HL-60 (cell line): ENCODE results near the gene CPPED1.
A peak's percentile ranks its signal among the peaks of the same experiment; 100 is the strongest.

Experiments used
- DNase-seq, 2 experiments: peaks; one replicate each; pipeline ENCODE4 v3.0.0-alpha.2; 2010 to 2020; ENCODE audit warnings: low read depth in 1 of 2, low spot score in 1 of 2
- H3K27ac ChIP-seq: fragments of 250-450 bp; sonication (Bioruptor Pico); replicated peaks from 2 replicates; pipeline ENCODE4 v1.5.1; 2020; ENCODE audit warnings: mild to moderate bottlenecking, moderate library complexity
- H3K27me3 ChIP-seq: fragments of 250-450 bp; sonication (Bioruptor Pico); 2 replicates; pipeline ENCODE4 v1.5.1; 2021; ENCODE audit warnings: mild to moderate bottlenecking, moderate library complexity; ENCODE audit not compliant: insufficient read depth, poor library complexity, severe bottlenecking
- H3K4me3 ChIP-seq: replicated peaks from 2 replicates; pipeline ENCODE4 v1.5.1; 2011; ENCODE audit warnings: mild to moderate bottlenecking, control low read depth, low read length; ENCODE audit not compliant: insufficient read depth
- GABPA ChIP-seq: IDR thresholded peaks from 2 replicates; pipeline ENCODE4 v1.6.1; 2012; ENCODE audit warnings: low read depth
- POLR2AphosphoS5 ChIP-seq: IDR thresholded peaks from 2 replicates; pipeline ENCODE4 v1.6.1; 2012; ENCODE audit warnings: low read depth
- SPI1 ChIP-seq: IDR thresholded peaks from 2 replicates; pipeline ENCODE4 v1.6.1; 2012; ENCODE audit warnings: low read depth, mild to moderate bottlenecking, borderline replicate concordance
- TF ChIP-seq, protein P1 (sequence below): IDR thresholded peaks from one replicate; pipeline ENCODE4 v1.5.1; 2011; ENCODE audit warnings: low read length, control low read depth, inconsistent platforms; ENCODE audit not compliant: insufficient read depth
- TF ChIP-seq, protein P2 (sequence below): IDR thresholded peaks from 2 replicates; pipeline ENCODE4 v1.6.1; 2012; ENCODE audit warnings: low read depth; ENCODE audit not compliant: insufficient replicate concordance

CPPED1 gene

DNA sequence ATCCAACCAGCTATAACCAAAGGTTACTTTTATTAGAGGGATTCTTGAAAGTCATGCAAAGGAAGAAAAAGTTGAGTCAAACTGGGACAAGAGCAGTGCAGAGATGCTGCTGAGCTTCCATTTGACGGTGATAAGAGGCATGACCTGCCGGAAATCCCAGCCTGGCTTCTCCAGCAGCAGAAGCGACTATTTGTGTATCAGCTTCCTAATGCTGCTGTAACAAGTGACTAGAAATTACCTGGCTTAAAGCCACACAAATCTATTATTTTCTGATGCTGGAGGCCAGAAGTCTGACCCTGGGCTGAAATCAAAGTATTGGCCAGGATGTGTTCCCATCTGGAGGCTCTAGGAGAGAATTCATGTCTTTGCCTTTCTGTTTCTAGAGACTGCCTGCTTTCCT is 41.6 kb upstream of the CPPED1 start:
- H3K4me3 ChIP-seq: no peak overlapping the region
- no peak for DNase-seq
- H3K27ac ChIP-seq: no peak overlapping the region
- TF ChIP-seq GABPA (no peak), SPI1 (no peak), POLR2AphosphoS5 (no peak)
- TF ChIP-seq, protein P1, sequence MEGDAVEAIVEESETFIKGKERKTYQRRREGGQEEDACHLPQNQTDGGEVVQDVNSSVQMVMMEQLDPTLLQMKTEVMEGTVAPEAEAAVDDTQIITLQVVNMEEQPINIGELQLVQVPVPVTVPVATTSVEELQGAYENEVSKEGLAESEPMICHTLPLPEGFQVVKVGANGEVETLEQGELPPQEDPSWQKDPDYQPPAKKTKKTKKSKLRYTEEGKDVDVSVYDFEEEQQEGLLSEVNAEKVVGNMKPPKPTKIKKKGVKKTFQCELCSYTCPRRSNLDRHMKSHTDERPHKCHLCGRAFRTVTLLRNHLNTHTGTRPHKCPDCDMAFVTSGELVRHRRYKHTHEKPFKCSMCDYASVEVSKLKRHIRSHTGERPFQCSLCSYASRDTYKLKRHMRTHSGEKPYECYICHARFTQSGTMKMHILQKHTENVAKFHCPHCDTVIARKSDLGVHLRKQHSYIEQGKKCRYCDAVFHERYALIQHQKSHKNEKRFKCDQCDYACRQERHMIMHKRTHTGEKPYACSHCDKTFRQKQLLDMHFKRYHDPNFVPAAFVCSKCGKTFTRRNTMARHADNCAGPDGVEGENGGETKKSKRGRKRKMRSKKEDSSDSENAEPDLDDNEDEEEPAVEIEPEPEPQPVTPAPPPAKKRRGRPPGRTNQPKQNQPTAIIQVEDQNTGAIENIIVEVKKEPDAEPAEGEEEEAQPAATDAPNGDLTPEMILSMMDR: no peak
- TF ChIP-seq, protein P2, sequence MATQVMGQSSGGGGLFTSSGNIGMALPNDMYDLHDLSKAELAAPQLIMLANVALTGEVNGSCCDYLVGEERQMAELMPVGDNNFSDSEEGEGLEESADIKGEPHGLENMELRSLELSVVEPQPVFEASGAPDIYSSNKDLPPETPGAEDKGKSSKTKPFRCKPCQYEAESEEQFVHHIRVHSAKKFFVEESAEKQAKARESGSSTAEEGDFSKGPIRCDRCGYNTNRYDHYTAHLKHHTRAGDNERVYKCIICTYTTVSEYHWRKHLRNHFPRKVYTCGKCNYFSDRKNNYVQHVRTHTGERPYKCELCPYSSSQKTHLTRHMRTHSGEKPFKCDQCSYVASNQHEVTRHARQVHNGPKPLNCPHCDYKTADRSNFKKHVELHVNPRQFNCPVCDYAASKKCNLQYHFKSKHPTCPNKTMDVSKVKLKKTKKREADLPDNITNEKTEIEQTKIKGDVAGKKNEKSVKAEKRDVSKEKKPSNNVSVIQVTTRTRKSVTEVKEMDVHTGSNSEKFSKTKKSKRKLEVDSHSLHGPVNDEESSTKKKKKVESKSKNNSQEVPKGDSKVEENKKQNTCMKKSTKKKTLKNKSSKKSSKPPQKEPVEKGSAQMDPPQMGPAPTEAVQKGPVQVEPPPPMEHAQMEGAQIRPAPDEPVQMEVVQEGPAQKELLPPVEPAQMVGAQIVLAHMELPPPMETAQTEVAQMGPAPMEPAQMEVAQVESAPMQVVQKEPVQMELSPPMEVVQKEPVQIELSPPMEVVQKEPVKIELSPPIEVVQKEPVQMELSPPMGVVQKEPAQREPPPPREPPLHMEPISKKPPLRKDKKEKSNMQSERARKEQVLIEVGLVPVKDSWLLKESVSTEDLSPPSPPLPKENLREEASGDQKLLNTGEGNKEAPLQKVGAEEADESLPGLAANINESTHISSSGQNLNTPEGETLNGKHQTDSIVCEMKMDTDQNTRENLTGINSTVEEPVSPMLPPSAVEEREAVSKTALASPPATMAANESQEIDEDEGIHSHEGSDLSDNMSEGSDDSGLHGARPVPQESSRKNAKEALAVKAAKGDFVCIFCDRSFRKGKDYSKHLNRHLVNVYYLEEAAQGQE: no peak
- no peaks in the 10 kb centered on the region for H3K27me3 ChIP-seq

DNA sequence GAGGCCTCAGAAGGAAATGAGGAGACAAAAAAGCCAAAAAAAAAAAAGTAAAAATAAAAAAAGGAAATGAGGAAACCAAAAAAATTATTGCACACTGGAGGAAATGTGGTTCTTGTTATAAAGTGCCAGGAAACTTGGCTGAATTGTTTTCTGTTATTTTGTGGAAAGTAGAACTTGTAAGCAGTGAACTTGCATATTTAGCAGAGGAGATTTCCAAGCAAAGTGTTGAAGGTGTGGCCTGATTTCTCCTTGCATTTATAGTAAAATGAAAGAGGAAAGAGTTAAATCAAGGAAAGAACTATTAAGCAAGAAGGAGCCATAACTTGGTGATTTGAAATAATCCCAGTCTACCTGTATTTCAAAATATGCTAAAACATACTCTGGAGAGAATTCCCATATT is 34.1 kb upstream of the CPPED1 start:
- Histone ChIP-seq H3K27me3 (no peaks in the 10 kb centered on the region), H3K27ac (no peak overlapping the region), H3K4me3 (no peak overlapping the region)
- TF ChIP-seq, protein P1: no peak
- TF ChIP-seq, protein P2: no peak
- TF ChIP-seq SPI1: no peak
- no peak for TF ChIP-seq GABPA
- TF ChIP-seq POLR2AphosphoS5: no peak
- DNase-seq: no peak

DNA sequence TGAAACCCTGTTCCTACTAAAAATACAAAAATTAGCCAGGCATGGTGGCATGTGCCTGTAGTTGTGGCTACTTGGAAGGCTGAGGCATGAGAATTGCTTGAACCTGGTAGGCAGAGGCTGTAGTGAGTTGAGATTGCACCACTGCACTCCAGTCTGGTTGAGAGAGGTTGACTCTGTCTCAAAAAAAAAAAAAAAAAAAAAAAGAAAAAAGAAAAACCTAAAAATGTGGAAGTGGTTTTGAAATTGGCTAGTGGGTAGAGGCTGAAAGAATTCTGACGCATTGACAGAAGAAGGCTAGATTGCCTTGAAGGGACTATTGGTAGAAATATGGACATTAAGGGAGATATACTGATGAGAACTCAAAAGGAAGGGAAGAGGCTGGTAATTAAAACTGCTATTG is 33.6 kb upstream of the CPPED1 start:
- peak in 1 of 2 experiments; percentile 5 for DNase-seq
- Histone ChIP-seq H3K27ac (no peak overlapping the region), H3K27me3 (no peaks in the 10 kb centered on the region), H3K4me3 (no peak overlapping the region)
- TF ChIP-seq, protein P2: no peak
- peak; percentile 51; the same call in 1 of the 2 replicates for TF ChIP-seq SPI1

DNA sequence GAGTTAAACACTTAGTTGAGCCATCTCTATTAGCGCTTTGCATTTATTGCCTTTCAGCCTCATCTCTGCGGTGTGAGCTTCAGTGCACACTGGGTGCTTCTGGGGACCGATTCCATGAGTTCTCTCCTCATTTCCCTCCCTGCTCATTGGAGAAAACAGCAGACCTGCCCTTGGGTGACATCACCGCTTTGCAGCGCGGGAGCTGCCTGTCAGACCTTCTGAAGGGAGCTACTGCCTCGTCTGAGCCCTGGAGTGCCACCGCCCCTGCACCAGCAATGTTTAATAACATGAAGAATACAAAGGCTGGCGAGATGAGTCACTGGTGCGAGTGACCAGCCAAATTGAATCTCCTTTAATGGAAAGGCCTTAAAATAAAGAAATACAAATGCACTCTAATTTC is 30.2 kb upstream of the CPPED1 start:
- no peaks in the 10 kb centered on the region for H3K27me3 ChIP-seq
- no peak overlapping the region for H3K27ac ChIP-seq
- DNase-seq: no peak
- TF ChIP-seq SPI1 (no peak), GABPA (no peak), POLR2AphosphoS5 (no peak)
- TF ChIP-seq, protein P2: no peak
- TF ChIP-seq, protein P1: no peak
- H3K4me3 ChIP-seq: no peak overlapping the region
